DND-41 (cell line): ENCODE data around the gene ENAH.
"Not testable (repeated sequence)": the region's sequence is repeated elsewhere in the genome, so short reads cannot be mapped to it uniquely, and the experiment has no call there.

Experiments
- CTCF ChIP-seq: IDR thresholded peaks from 2 replicates; pipeline ENCODE4 v1.5.1; 2012; ENCODE audit warnings: borderline replicate concordance, low read length, moderate library complexity, mild to moderate bottlenecking; ENCODE audit not compliant: poor library complexity, severe bottlenecking; ENCODE audit errors: extremely low read depth
- EZH2 ChIP-seq: IDR thresholded peaks from 3 replicates; pipeline ENCODE4 v1.6.1; 2012; ENCODE audit warnings: borderline replicate concordance, low read depth, mild to moderate bottlenecking, moderate library complexity, low read length, inconsistent platforms; ENCODE audit not compliant: severe bottlenecking

DNA sequence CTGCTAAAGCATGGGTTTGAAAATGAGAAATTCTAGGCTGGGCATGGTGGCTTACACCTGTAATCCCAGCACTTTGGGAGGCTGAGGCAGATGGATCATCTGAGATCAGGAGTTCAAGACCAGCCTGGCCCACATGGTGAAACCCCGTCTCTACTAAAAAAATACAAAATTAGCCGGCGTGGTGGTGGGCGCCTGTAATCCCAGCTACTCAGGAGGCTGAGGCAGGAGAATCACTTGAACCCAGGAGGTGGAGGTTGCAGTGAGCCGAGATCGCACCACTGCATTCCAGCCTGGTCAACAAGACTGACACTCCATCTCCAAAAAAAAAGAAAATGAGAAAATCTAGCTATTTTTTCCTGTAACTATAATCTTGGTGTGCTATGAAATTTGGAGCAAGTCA is 40.8 kb upstream of the ENAH start:
- not testable (repeated sequence) for TF ChIP-seq CTCF, EZH2
